Naive thymus-derived CD8-positive, alpha-beta T cell (primary cell): ENCODE measurements around the gene R3HDM2. TPM values are rescaled to one million over a fixed set of nuclear protein-coding genes. Genes with fewer than 3 reads are reported as not detected.

ENCODE experiments used
- ATAC-seq, 2 donors: fragments of 150-1000 bp; cut with Tn5 transposase in 1 of 2; sonication (Bioruptor Pico), chemical (Tn5 transposase) in 1 of 2; 1 replicate in 1 of 2; 2 replicates in 1 of 2; pipeline ENCODE4 v1.10.0; 2021; ENCODE audit warnings: mild to moderate bottlenecking in 2 of 2, moderate library complexity in 2 of 2
- POLR2A ChIA-PET: fragments of 350-600 bp; sonication (Branson Sonifier 250); formaldehyde crosslinking; loops from one replicate; lab custom pipeline; 2021; ENCODE audit warnings: antibody characterized with exemption; lab: Charles Lee
- DNase-seq, 10 donors: peaks; one replicate each; pipeline versions ENCODE4 v3.0.0 to v3.0.0-alpha.2; 2020 to 2022
- H3K27ac Mint-ChIP-seq, 10 donors: one replicate each; pipeline ENCODE4 v1.8.0; 2020 to 2022; ENCODE audit warnings: mild to moderate bottlenecking in 10 of 10, mixed read lengths in 10 of 10, moderate library complexity in 4 of 10, inconsistent platforms in 1 of 10
- H3K27me3 Mint-ChIP-seq, 5 donors: one replicate each; pipeline ENCODE4 v1.8.0; 2021 to 2022; ENCODE audit warnings: mixed read lengths in 5 of 5
- H3K36me3 Mint-ChIP-seq, 3 donors: one replicate each; pipeline ENCODE4 v1.8.0; 2020 to 2022; ENCODE audit warnings: mixed read lengths in 3 of 3, mild to moderate bottlenecking in 2 of 3, inconsistent platforms in 1 of 3
- H3K4me1 Mint-ChIP-seq, 4 donors: one replicate each; pipeline ENCODE4 v1.8.0; 2021 to 2022; ENCODE audit warnings: mixed read lengths in 4 of 4
- H3K4me3 Mint-ChIP-seq, 10 donors: one replicate each; pipeline ENCODE4 v1.8.0; 2020 to 2022; ENCODE audit warnings: mild to moderate bottlenecking in 10 of 10, mixed read lengths in 10 of 10, moderate library complexity in 6 of 10, inconsistent platforms in 1 of 10
- H3K9me3 Mint-ChIP-seq, 9 donors: one replicate each; pipeline ENCODE4 v1.8.0; 2020 to 2022; ENCODE audit warnings: mixed read lengths in 9 of 9, mild to moderate bottlenecking in 3 of 9, inconsistent platforms in 1 of 9, moderate library complexity in 1 of 9
- polyA plus RNA-seq, 3 donors: library from polyadenylated mRNA; unstranded; fragments of 300-500 nt; fragmentation: Illumina TruSeq; gene quantifications; one replicate each; pipeline ENCODE4 v1.2.3, GENCODE V29; 2021
- total RNA-seq, 8 experiments: library from RNA in 2 of 8; stranded (reverse) in 2 of 8; gene quantifications; one replicate each; pipeline ENCODE4 v1.2.3 and lab custom pipeline; 2021 to 2026

R3HDM2 gene
- total and polyA plus RNA-seq, 5 experiments from 2014 or later, result 5.4 to 115 (median 17.3) TPM

GRCh38 chr12:57465030-57465746, 34.3 kb upstream of the R3HDM2 start:
- ATAC-seq (no peak), DNase-seq (no peak)
- peaks cover 0 to 3% (median 0%) of the 10 kb centered on the region in 5 donors for H3K27me3 Mint-ChIP-seq
- H3K9me3 Mint-ChIP-seq, result no peaks in the 10 kb centered on the region
- POLR2A ChIA-PET, result interaction anchor here (0.6 to 2.1 kb wide), 4 partner anchors 11 to 54 kb away, joined by 3 to 20 read pairs (median 4); partner anchors contain the start of gene DDIT3
- peaks cover 0 to 25% (median 5%) of the 10 kb centered on the region in 3 donors for H3K36me3 Mint-ChIP-seq
- peak overlapping the region in 9 of 10 donors; percentile 24 to 91 (median 68) for H3K27ac Mint-ChIP-seq
- H3K4me3 Mint-ChIP-seq, result no peak overlapping the region
- peaks cover 28 to 50% (median 41%) of the 10 kb centered on the region in 4 donors for H3K4me1 Mint-ChIP-seq

GRCh38 chr12:57464569-57464968, 33.7 kb upstream of the R3HDM2 start:
- POLR2A ChIA-PET, result interaction anchor here (2.1 to 7.5 kb wide), 2 partner anchors 15 to 55 kb away, joined by 5 to 133 read pairs; partner anchors contain the start of genes ARHGAP9 and DDIT3
- H3K9me3 Mint-ChIP-seq, result no peaks in the 10 kb centered on the region

GRCh38 chr12:57462912-57463253, 32.0 kb upstream of the R3HDM2 start:
- POLR2A ChIA-PET, result interaction anchor here (1.0 to 7.5 kb wide), 5 partner anchors 11 to 158 kb away, joined by 3 to 133 read pairs (median 5); partner anchors contain the start of genes ARHGAP9 and DDIT3
- peaks cover 0 to 8% (median 3%) of the 10 kb centered on the region in 3 donors for H3K36me3 Mint-ChIP-seq
- H3K9me3 Mint-ChIP-seq, result no peaks in the 10 kb centered on the region
- peaks cover 35 to 60% (median 44%) of the 10 kb centered on the region in 4 donors for H3K4me1 Mint-ChIP-seq
- peak overlapping the region in 9 of 10 donors; percentile 52 to 93 (median 86) for H3K27ac Mint-ChIP-seq
- H3K4me3 Mint-ChIP-seq, result peak overlapping the region; percentile 80 to 96 (median 90)
- ATAC-seq, result no peak
- DNase-seq, result no peak
- H3K27me3 Mint-ChIP-seq, result peaks cover 0 to 3% (median 0%) of the 10 kb centered on the region in 5 donors

More at GRCh38 chr12:57464569-57464968, 33.7 kb upstream of the R3HDM2 start:
- Mint-ChIP-seq H3K27ac (peak overlapping the region in 5 of 10 donors; percentile 43 to 68 (median 63)), H3K36me3 (peaks cover 0 to 22% (median 5%) of the 10 kb centered on the region in 3 donors), H3K4me1 (peaks cover 30 to 56% (median 39%) of the 10 kb centered on the region in 4 donors), H3K27me3 (peaks cover 0 to 3% (median 0%) of the 10 kb centered on the region in 5 donors), H3K4me3 (no peak overlapping the region)
- DNase-seq (no peak), ATAC-seq (no peak)

- Mint-ChIP-seq H3K4me3 (peak overlapping the region; percentile 80 to 96 (median 90)), H3K9me3 (no peaks in the 10 kb centered on the region), H3K4me1 (peaks cover 31 to 58% (median 43%) of the 10 kb centered on the region in 4 donors), H3K36me3 (peaks cover 0 to 3% (median 0%) of the 10 kb centered on the region in 3 donors), H3K27me3 (peaks cover 0 to 3% (median 0%) of the 10 kb centered on the region in 5 donors), H3K27ac (peak overlapping the region; percentile 52 to 93 (median 87))
- POLR2A ChIA-PET, result interaction anchor here (0.5 to 7.5 kb wide), 11 partner anchors 11 to 159 kb away, joined by 3 to 133 read pairs (median 4); partner anchors contain the start of genes ARHGAP9 and MARS1
- peak; percentile 78 to 93 (median 88) for DNase-seq
- ATAC-seq, result peak; percentile 63 to 66
Measured at GRCh38 chr12:57462251-57462911, 31.5 kb upstream of the R3HDM2 start.

GRCh38 chr12:57461917-57462250, 31.0 kb upstream of the R3HDM2 start:
- Mint-ChIP-seq H3K27me3 (peaks cover 0 to 3% (median 0%) of the 10 kb centered on the region in 5 donors), H3K4me1 (peaks cover 31 to 58% (median 40%) of the 10 kb centered on the region in 4 donors), H3K4me3 (peak overlapping the region; percentile 80 to 96 (median 88)), H3K27ac (peak overlapping the region in 9 of 10 donors; percentile 68 to 93 (median 76)), H3K9me3 (no peaks in the 10 kb centered on the region), H3K36me3 (no peaks in the 10 kb centered on the region)
- DNase-seq (peak in 3 of 10 donors; percentile 33 to 39 (median 37)), ATAC-seq (no peak)
- POLR2A ChIA-PET, result interaction anchor here (0.5 to 7.5 kb wide), 12 partner anchors 8 to 159 kb away, joined by 3 to 133 read pairs (median 4); partner anchors contain the start of genes ARHGAP9 and MARS1

- Mint-ChIP-seq H3K9me3 (no peaks in the 10 kb centered on the region), H3K4me1 (peaks cover 31 to 61% (median 39%) of the 10 kb centered on the region in 4 donors), H3K27me3 (peaks cover 0 to 3% (median 0%) of the 10 kb centered on the region in 5 donors), H3K36me3 (no peaks in the 10 kb centered on the region), H3K27ac (peak overlapping the region in 8 of 10 donors; percentile 71 to 93 (median 80)), H3K4me3 (peak overlapping the region; percentile 80 to 96 (median 88))
- ATAC-seq (peak in 1 of 2 donors; percentile 7), DNase-seq (peak in 7 of 10 donors; percentile 16 to 72 (median 36))
- POLR2A ChIA-PET, result interaction anchor here (0.8 to 7.5 kb wide), 9 partner anchors 8 to 60 kb away, joined by 3 to 133 read pairs (median 6); partner anchors contain the start of genes ARHGAP9, DDIT3 and MARS1
Measured at GRCh38 chr12:57461276-57461916, 30.6 kb upstream of the R3HDM2 start.

GRCh38 chr12:57460841-57461275, 30.0 kb upstream of the R3HDM2 start:
- H3K9me3 Mint-ChIP-seq, result no peaks in the 10 kb centered on the region
- peaks cover 0 to 3% (median 0%) of the 10 kb centered on the region in 5 donors for H3K27me3 Mint-ChIP-seq
- POLR2A ChIA-PET, result interaction anchor here (0.8 to 7.5 kb wide), 5 partner anchors 9 to 59 kb away, joined by 5 to 133 read pairs (median 21); partner anchors contain the start of genes ARHGAP9 and DDIT3
- DNase-seq (no peak), ATAC-seq (no peak)
- no peaks in the 10 kb centered on the region for H3K36me3 Mint-ChIP-seq
- H3K4me1 Mint-ChIP-seq, result peaks cover 33 to 63% (median 42%) of the 10 kb centered on the region in 4 donors
- H3K4me3 Mint-ChIP-seq, result peak overlapping the region; percentile 80 to 95 (median 88)
- peak overlapping the region in 2 of 10 donors; percentile 49 to 81 for H3K27ac Mint-ChIP-seq

- POLR2A ChIA-PET, result interaction anchor here (1.2 to 7.5 kb wide), 4 partner anchors 13 to 59 kb away, joined by 7 to 133 read pairs (median 23); partner anchors contain the start of genes ARHGAP9 and DDIT3
- peak overlapping the region; percentile 79 to 94 (median 89) for H3K4me3 Mint-ChIP-seq
- no peaks in the 10 kb centered on the region for H3K9me3 Mint-ChIP-seq
- H3K27me3 Mint-ChIP-seq, result peaks cover 0 to 3% (median 0%) of the 10 kb centered on the region in 5 donors
- H3K36me3 Mint-ChIP-seq, result no peaks in the 10 kb centered on the region
- ATAC-seq (no peak), DNase-seq (peak in 5 of 10 donors; percentile 31 to 71 (median 40))
- H3K27ac Mint-ChIP-seq, result peak overlapping the region in 9 of 10 donors; percentile 45 to 95 (median 85)
- H3K4me1 Mint-ChIP-seq, result peaks cover 32 to 63% (median 46%) of the 10 kb centered on the region in 4 donors
Measured at GRCh38 chr12:57460468-57460784, 29.6 kb upstream of the R3HDM2 start.

GRCh38 chr12:57459750-57460467, 29.1 kb upstream of the R3HDM2 start, which contains the start of gene GLI1:
GLI1 (plus strand) TSS chr12:57459785; CDS start chr12:57463692, 3,907 bp downstream.
- ATAC-seq (no peak), DNase-seq (no peak)
- Mint-ChIP-seq H3K27ac (peak within 1 kb of the TSS; percentile 92 to 99 (median 97)), H3K4me3 (peak within 1 kb of the TSS; percentile 80 to 99 (median 96)), H3K36me3 (no peaks in the 10 kb centered on the region), H3K4me1 (peaks cover 32 to 64% (median 46%) of the 10 kb centered on the region in 4 donors), H3K9me3 (no peaks in the 10 kb centered on the region), H3K27me3 (peaks cover 0 to 3% (median 0%) of the 10 kb centered on the region in 5 donors)
- POLR2A ChIA-PET, result interaction anchor here (0.6 to 7.5 kb wide), 9 partner anchors 10 to 349 kb away, joined by 3 to 133 read pairs (median 10); partner anchors contain the start of genes ARHGAP9, DDIT3 and STAT6

GRCh38 chr12:57459055-57459749, 28.4 kb upstream of the R3HDM2 start:
- POLR2A ChIA-PET, result interaction anchor here (0.6 to 7.5 kb wide), 16 partner anchors 11 to 347 kb away, joined by 3 to 133 read pairs (median 4); partner anchors contain the start of genes ARHGAP9, ARHGEF25, B4GALNT1 and DDIT3
- Mint-ChIP-seq H3K4me3 (peak overlapping the region; percentile 80 to 99 (median 96)), H3K27ac (peak overlapping the region; percentile 92 to 99 (median 97)), H3K4me1 (peaks cover 32 to 64% (median 44%) of the 10 kb centered on the region in 4 donors), H3K9me3 (no peaks in the 10 kb centered on the region), H3K27me3 (peaks cover 0 to 3% (median 0%) of the 10 kb centered on the region in 5 donors), H3K36me3 (no peaks in the 10 kb centered on the region)
- ATAC-seq (peak; percentile 71 to 88), DNase-seq (peak; percentile 82 to 98 (median 96))
